ENCODE results near the gene NCAPH2.

- no peak for TF ChIP-seq CTCF (IDR thresholded peaks at IDR 0.05)
- TF ChIP-seq POLR2AphosphoS5 (IDR thresholded peaks at IDR 0.05; ENCODE audit: insufficient read depth in 1 of 2, low read depth in 1 of 2) = no peak
- no peak for TF ChIP-seq POLR2A (IDR thresholded peaks at IDR 0.05)
These were observed 38.4 kb upstream of the NCAPH2 start for GRCh38 chr22:50469377-50470305.
